GM20431 (cell line): ENCODE measurements around the gene KCNMB2.
"Not testable (repeated sequence)": the region's sequence is repeated elsewhere in the genome, so short reads cannot be mapped to it uniquely, and the experiment has no call there.

ENCODE experiments used
- in situ Hi-C: fragments of 300-500 bp; cut with MseI, MboI; formaldehyde crosslinking; loops from one replicate; pipeline ENCODE4 v1.15.0; 2020; ENCODE audit warnings: low sequenced_read_pairs; ENCODE audit not compliant: unreplicated experiment

The KCNMB2 gene

GRCh38 chr3:178841011-178841410, 304.8 kb downstream of the KCNMB2 start:
- in situ Hi-C loops, result no loop called here

- in situ Hi-C loops, result no loop called here
These were observed 308.7 kb downstream of the KCNMB2 start for GRCh38 chr3:178844916-178845315.

GRCh38 chr3:178845420-178846118, 309.3 kb downstream of the KCNMB2 start:
- in situ Hi-C loops, result no loop called here

GRCh38 chr3:178847190-178847589, 311.0 kb downstream of the KCNMB2 start:
- in situ Hi-C loops, result no loop called here

GRCh38 chr3:178849199-178849910, 313.1 kb downstream of the KCNMB2 start:
- in situ Hi-C loops, result no loop called here

GRCh38 chr3:178850450-178851190, 314.4 kb downstream of the KCNMB2 start:
- in situ Hi-C loops, result no loop called here

GRCh38 chr3:178851564-178851963, 315.3 kb downstream of the KCNMB2 start:
- in situ Hi-C loops, result no loop called here

GRCh38 chr3:178856804-178857203, 320.6 kb downstream of the KCNMB2 start:
- in situ Hi-C loops, result no loop called here

GRCh38 chr3:178859386-178859785, 323.1 kb downstream of the KCNMB2 start:
- in situ Hi-C loops, result no loop called here

GRCh38 chr3:178859900-178860436, 323.7 kb downstream of the KCNMB2 start:
- in situ Hi-C loops, result not testable (repeated sequence)

- in situ Hi-C loops, result no loop called here
These were observed 332.4 kb downstream of the KCNMB2 start for GRCh38 chr3:178868681-178869080.

- in situ Hi-C loops, result no loop called here
These were observed 333.8 kb downstream of the KCNMB2 start for GRCh38 chr3:178870085-178870484.

- in situ Hi-C loops, result no loop called here
These were observed 338.9 kb downstream of the KCNMB2 start for GRCh38 chr3:178875157-178875556.

- in situ Hi-C loops, result no loop called here
These were observed 339.6 kb downstream of the KCNMB2 start for GRCh38 chr3:178875836-178876235.

GRCh38 chr3:178880274-178880673, 344.0 kb downstream of the KCNMB2 start:
- in situ Hi-C loops, result no loop called here
